IMR-90 (cell line): ENCODE data around the gene RPGRIP1L. TPM values are rescaled to one million over a fixed set of nuclear protein-coding genes. Genes with fewer than 3 reads are reported as not detected.

Source experiments
- ATAC-seq: fragments of 200-7000 bp; cut with Tn5 transposase; 2 replicates; pipeline ENCODE4 v1.9.1; 2020; ENCODE audit warnings: low read depth, mild to moderate bottlenecking, moderate library complexity
- BruUV-seq: library from RNA; stranded (reverse); fragments of 400-500 nt; replicated peaks from 2 replicates; lab custom pipeline; 2021; lab: Mats Ljungman, UMichigan
- CTCF ChIA-PET: fragments of 300-600 bp; formaldehyde crosslinking; extraction: SDS; loops from one replicate; lab custom pipeline; 2021; ENCODE audit warnings: antibody characterized with exemption; lab: Yijun Ruan, JAX
- POLR2A ChIA-PET: fragments of 300-600 bp; sonication (Branson Sonifier 250); formaldehyde crosslinking; loops from one replicate; lab custom pipeline; 2022; ENCODE audit warnings: antibody characterized with exemption; ENCODE audit not compliant: unreplicated experiment; lab: Charles Lee
- DNase-seq: peaks from one replicate; pipeline ENCODE4 v3.0.0; 2013
- H2AFZ ChIP-seq: replicated peaks from 2 replicates; pipeline ENCODE3; 2013; ENCODE audit warnings: low read length, mild to moderate bottlenecking; ENCODE audit not compliant: poor library complexity
- H2AK5ac ChIP-seq: 2 replicates; pipeline ENCODE4 v1.6.1; 2013; ENCODE audit warnings: low read depth, low read length, inconsistent platforms
- H2AK9ac ChIP-seq: replicated peaks from 2 replicates; pipeline ENCODE3; 2013; ENCODE audit warnings: mild to moderate bottlenecking, low read depth, low read length, moderate library complexity; ENCODE audit not compliant: poor library complexity
- H2BK120ac ChIP-seq: 2 replicates; pipeline ENCODE4 v1.6.1; 2013; ENCODE audit warnings: low read depth, low read length, inconsistent platforms
- H2BK15ac ChIP-seq: 3 replicates; pipeline ENCODE4 v1.6.1; 2013; ENCODE audit warnings: low read depth, low read length, inconsistent platforms
- H2BK20ac ChIP-seq: 2 replicates; pipeline ENCODE4 v1.6.1; 2013; ENCODE audit warnings: low read depth, mild to moderate bottlenecking, inconsistent platforms, low read length, moderate library complexity
- H2BK5ac ChIP-seq: 2 replicates; pipeline ENCODE4 v1.6.1; 2013; ENCODE audit warnings: mild to moderate bottlenecking, low read depth, low read length, inconsistent platforms; ENCODE audit not compliant: poor library complexity, severe bottlenecking
- H3K14ac ChIP-seq: replicated peaks from 2 replicates; pipeline ENCODE4 v1.6.1; 2013; ENCODE audit warnings: low read depth, low read length, inconsistent platforms
- H3K18ac ChIP-seq: 2 replicates; pipeline ENCODE4 v1.6.1; 2013; ENCODE audit warnings: low read depth, low read length, control low read depth
- H3K23ac ChIP-seq: 2 replicates; pipeline ENCODE4 v1.6.1; 2013; ENCODE audit warnings: low read depth, low read length, inconsistent platforms
- H3K27ac ChIP-seq: 2 replicates; pipeline ENCODE4 v1.5.1; 2013; ENCODE audit warnings: mild to moderate bottlenecking, control low read depth, low read length; ENCODE audit not compliant: insufficient read depth
- H3K27me3 ChIP-seq: 2 replicates; pipeline ENCODE4 v1.6.1; 2013; ENCODE audit warnings: low read length; ENCODE audit not compliant: control insufficient read depth, insufficient read depth
- H3K36me3 ChIP-seq: 2 replicates; pipeline ENCODE4 v1.6.1; 2013; ENCODE audit warnings: low read length, mixed read lengths; ENCODE audit not compliant: control insufficient read depth, insufficient read depth
- H3K4ac ChIP-seq: 2 replicates; pipeline ENCODE4 v1.6.1; 2013; ENCODE audit warnings: low read depth, low read length, inconsistent platforms
- H3K4me1 ChIP-seq: 2 replicates; pipeline ENCODE4 v1.6.1; 2013; ENCODE audit warnings: low read length, mixed read lengths; ENCODE audit not compliant: control insufficient read depth, insufficient read depth
- H3K4me2 ChIP-seq: 2 replicates; pipeline ENCODE4 v1.6.1; 2013; ENCODE audit warnings: low read depth, mild to moderate bottlenecking, control low read depth, low read length, moderate library complexity
- H3K4me3 ChIP-seq: 2 replicates; pipeline ENCODE4 v1.5.1; 2013; ENCODE audit warnings: low read depth, mild to moderate bottlenecking, control low read depth, low read length, moderate library complexity; ENCODE audit not compliant: insufficient read depth
- H3K56ac ChIP-seq: 2 replicates; pipeline ENCODE4 v1.6.1; 2013; ENCODE audit warnings: low read length, inconsistent platforms; ENCODE audit not compliant: insufficient read depth; ENCODE audit errors: extremely low read depth
- H3K79me1 ChIP-seq, 2 experiments: 2 replicates each; pipeline ENCODE4 v1.6.1; 2013; ENCODE audit warnings: low read length in 2 of 2, inconsistent platforms in 1 of 2, low read depth in 1 of 2
- H3K9ac ChIP-seq: 2 replicates; pipeline ENCODE4 v1.6.1; 2013; ENCODE audit warnings: low read depth, low read length, control low read depth
- H3K9me1 ChIP-seq: 2 replicates; pipeline ENCODE4 v1.6.1; 2013; ENCODE audit warnings: low read length, inconsistent platforms; ENCODE audit not compliant: insufficient read depth
- H3K9me3 ChIP-seq: 2 replicates; pipeline ENCODE4 v1.6.1; 2013; ENCODE audit warnings: low read length; ENCODE audit not compliant: control insufficient read depth, insufficient read depth
- H4K20me1 ChIP-seq: 2 replicates; pipeline ENCODE4 v1.6.1; 2013; ENCODE audit warnings: low read length, inconsistent platforms; ENCODE audit not compliant: insufficient read depth
- H4K5ac ChIP-seq: 2 replicates; pipeline ENCODE4 v1.6.1; 2013; ENCODE audit warnings: mild to moderate bottlenecking, low read depth, low read length, control low read depth
- H4K8ac ChIP-seq, 2 experiments: 2 replicates each; pipeline ENCODE4 v1.6.1; 2013; ENCODE audit warnings: low read depth in 2 of 2, low read length in 2 of 2, control low read depth in 1 of 2, inconsistent platforms in 1 of 2
- H4K91ac ChIP-seq: 2 replicates; pipeline ENCODE4 v1.6.1; 2013; ENCODE audit warnings: low read depth, low read length, inconsistent platforms; ENCODE audit not compliant: insufficient read depth
- BHLHE40 ChIP-seq: fragments of 150-350 bp; IDR thresholded peaks from 2 replicates; pipeline ENCODE4 v1.6.1; 2016; ENCODE audit warnings: mild to moderate bottlenecking, low read depth, low read length
- CEBPB ChIP-seq: IDR thresholded peaks from 2 replicates; pipeline ENCODE4 v1.6.1; 2012; ENCODE audit warnings: low read depth, low read length, improper control_type of control experiment
- CHD1 ChIP-seq: IDR thresholded peaks from 2 replicates; pipeline ENCODE4 v1.6.1; 2012; ENCODE audit warnings: low read depth, low read length, improper control_type of control experiment
- CTCF ChIP-seq: conservative IDR thresholded peaks from 2 replicates; pipeline ENCODE4 v1.5.1; 2012; ENCODE audit warnings: mild to moderate bottlenecking, low read depth, low read length, improper control_type of control experiment
- ELK1 ChIP-seq: fragments of 150-350 bp; IDR thresholded peaks from 2 replicates; pipeline ENCODE4 v1.6.1; 2016; ENCODE audit warnings: low read depth, mild to moderate bottlenecking, low read length, moderate library complexity, borderline replicate concordance
- FOS ChIP-seq: fragments of 150-350 bp; IDR thresholded peaks from 2 replicates; pipeline ENCODE4 v1.6.1; 2016; ENCODE audit warnings: low read depth, low read length
- MAZ ChIP-seq: IDR thresholded peaks from 2 replicates; pipeline ENCODE4 v1.6.1; 2012; ENCODE audit warnings: low read depth, mild to moderate bottlenecking, low read length, improper control_type of control experiment, moderate library complexity, borderline replicate concordance
- MXI1 ChIP-seq: IDR thresholded peaks from 2 replicates; pipeline ENCODE4 v1.6.1; 2012; ENCODE audit warnings: low read depth, mild to moderate bottlenecking, low read length, moderate library complexity, borderline replicate concordance
- NFE2L2 ChIP-seq: fragments of 150-350 bp; IDR thresholded peaks from 2 replicates; pipeline ENCODE4 v1.6.1; 2016; ENCODE audit warnings: low read depth, mild to moderate bottlenecking, low read length
- RAD21 ChIP-seq: IDR thresholded peaks from 2 replicates; pipeline ENCODE4 v1.6.1; 2012; ENCODE audit warnings: low read length, improper control_type of control experiment
- RCOR1 ChIP-seq: IDR thresholded peaks from 2 replicates; pipeline ENCODE4 v1.6.1; 2012; ENCODE audit warnings: mild to moderate bottlenecking, low read length, improper control_type of control experiment; ENCODE audit not compliant: insufficient replicate concordance
- SMC3 ChIP-seq: fragments of 150-350 bp; IDR thresholded peaks from 2 replicates; pipeline ENCODE4 v1.6.1; 2016; ENCODE audit warnings: low read depth, mild to moderate bottlenecking, antibody characterized with exemption, low read length, moderate library complexity
- USF2 ChIP-seq: fragments of 150-350 bp; IDR thresholded peaks from 2 replicates; pipeline ENCODE4 v1.6.1; 2017; ENCODE audit warnings: mild to moderate bottlenecking, antibody characterized with exemption, low read length, low read depth
- WGBS, 2 experiments: methylation state at CpG; one replicate each; pipeline versions ENCODE4 v1.1.5 to v1.1.7; 2013; ENCODE audit warnings: missing lambda C conversion rate in 2 of 2; ENCODE audit not compliant: insufficient read length in 1 of 2; ENCODE audit errors: extremely low coverage in 2 of 2; 5-methylcytosine and 5-hydroxymethylcytosine counted together
- dilution Hi-C: fragments of 300-500 bp; cut with HindIII; formaldehyde crosslinking; loops from one replicate; pipeline ENCODE4 v1.14.3; 2018; ENCODE audit warnings: low sequenced_read_pairs; ENCODE audit not compliant: unreplicated experiment
- in situ Hi-C: fragments of 300-500 bp; cut with MboI; formaldehyde crosslinking; loops from 3 replicates; pipeline ENCODE4 v1.14.3; 2019; ENCODE audit warnings: low sequenced_read_pairs, inconsistent platforms, mixed read lengths
- intact Hi-C: fragments of 100-400 bp; cut with micrococcal nuclease; formaldehyde crosslinking; loops from 2 replicates; pipeline ENCODE4 v1.10.0; 2022
- polyA plus RNA-seq, 3 experiments: library from polyadenylated mRNA; depleted of rRNA; stranded (reverse); fragments of >200 nt; gene quantifications; 2 replicates each; pipeline ENCODE4 v1.2.3, GENCODE V29; 2012; ENCODE audit warnings: low replicate concordance in 1 of 3
- total RNA-seq: library from RNA; depleted of rRNA; stranded (reverse); fragments of >200 nt; gene quantifications from 2 replicates; pipeline ENCODE4 v1.2.3, GENCODE V29; 2012

Gene RPGRIP1L
- total and polyA plus RNA-seq, 2 of the 4 experiments (the other 2 are of a cell fraction), result 7.3 to 10.4 TPM

GRCh38 chr16:53622315-53622714 is 81.3 kb downstream of the RPGRIP1L start:
- Histone ChIP-seq H3K36me3 (no peaks in the 10 kb centered on the region), H3K4me3 (no peak overlapping the region), H3K4me1 (no peaks in the 10 kb centered on the region), H2BK15ac (no peak overlapping the region), H2BK20ac (no peak overlapping the region), H4K5ac (no peak overlapping the region), H3K18ac (no peak overlapping the region), H2BK120ac (no peak overlapping the region), H2AK5ac (no peak overlapping the region), H4K20me1 (no peaks in the 10 kb centered on the region), H2BK5ac (no peak overlapping the region), H3K14ac (no peak overlapping the region), H4K91ac (no peak overlapping the region), H3K9me3 (no peaks in the 10 kb centered on the region), H2AK9ac (no peak overlapping the region), H4K8ac (no peak overlapping the region), H3K4ac (no peak overlapping the region), H3K9ac (no peak overlapping the region), H3K4me2 (no peak overlapping the region), H3K23ac (no peak overlapping the region), H3K79me1 (no peaks in the 10 kb centered on the region), H3K27ac (no peak overlapping the region), H3K27me3 (no peaks in the 10 kb centered on the region), H3K56ac (no peak overlapping the region), H3K9me1 (no peaks in the 10 kb centered on the region), H2AFZ (no peak overlapping the region)
- ChIA-PET POLR2A (no interaction called here), CTCF (no interaction called here)
- TF ChIP-seq SMC3 (no peak), CEBPB (no peak), RAD21 (no peak), CHD1 (no peak), MAZ (no peak), ELK1 (no peak), CTCF (no peak), FOS (no peak), NFE2L2 (no peak), MXI1 (no peak), BHLHE40 (no peak), RCOR1 (no peak), USF2 (no peak)
- in situ Hi-C loops (no loop called here), intact Hi-C loops (no loop called here), dilution Hi-C loops (no loop called here)
- DNase-seq, result no peak
- BruUV-seq, result no TSS peak
- ATAC-seq, result no peak
- 100% methylated on average over 3 of the region's 6 CpGs; no CpG with 5 or more reads in 1 of the 2 experiments for WGBS, 2 experiments
